HS-5 (cell line): ENCODE measurements around the gene MRPL37.
"Not testable (repeated sequence)": the region's sequence is repeated elsewhere in the genome, so short reads cannot be mapped to it uniquely, and the experiment has no call there.

ENCODE experiments used
- DNase-seq: peaks from one replicate; pipeline ENCODE4 v3.0.0-alpha.2; 2012; ENCODE audit warnings: low read depth

MRPL37 gene

DNA sequence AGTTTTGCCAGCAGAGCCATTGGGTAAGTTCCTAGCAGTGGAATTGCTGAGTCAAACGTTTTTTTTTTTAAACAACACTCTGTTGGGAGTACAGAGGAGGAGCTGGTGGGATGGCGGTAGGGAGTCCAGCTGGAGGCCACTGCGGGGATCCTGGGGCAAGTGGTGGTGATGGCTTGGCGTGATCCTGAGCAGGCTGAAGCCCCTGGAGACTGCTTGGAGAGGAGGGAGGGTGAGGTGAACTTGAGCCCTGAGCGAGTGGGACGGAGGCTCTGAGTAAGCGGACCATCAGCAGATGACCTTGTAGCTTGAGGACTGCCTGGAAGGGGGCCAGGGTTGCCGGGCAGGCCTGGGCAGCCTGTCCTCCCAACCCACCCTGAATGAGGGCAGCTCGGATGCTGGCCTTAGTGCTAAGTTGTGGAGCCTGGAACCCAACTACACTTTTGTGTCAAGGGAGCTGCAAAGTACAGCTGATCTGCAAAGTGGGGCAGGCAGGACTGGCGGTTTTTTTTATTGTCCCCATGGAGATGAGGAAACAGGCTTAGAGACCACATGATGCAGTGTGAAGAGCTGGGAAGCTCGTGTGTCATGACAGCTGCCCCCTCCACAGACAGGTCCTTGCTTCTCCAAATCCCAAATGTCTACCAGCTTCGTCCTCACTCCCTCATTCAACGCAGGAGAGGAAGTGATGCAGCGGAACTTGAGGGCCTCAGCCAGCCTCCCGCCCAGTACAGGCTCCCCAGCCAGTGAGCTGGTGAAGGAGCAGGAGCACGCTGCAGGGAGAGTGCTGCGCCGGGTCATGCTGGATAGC is 20.2 kb downstream of the MRPL37 start:
- DNase-seq: no peak

DNA sequence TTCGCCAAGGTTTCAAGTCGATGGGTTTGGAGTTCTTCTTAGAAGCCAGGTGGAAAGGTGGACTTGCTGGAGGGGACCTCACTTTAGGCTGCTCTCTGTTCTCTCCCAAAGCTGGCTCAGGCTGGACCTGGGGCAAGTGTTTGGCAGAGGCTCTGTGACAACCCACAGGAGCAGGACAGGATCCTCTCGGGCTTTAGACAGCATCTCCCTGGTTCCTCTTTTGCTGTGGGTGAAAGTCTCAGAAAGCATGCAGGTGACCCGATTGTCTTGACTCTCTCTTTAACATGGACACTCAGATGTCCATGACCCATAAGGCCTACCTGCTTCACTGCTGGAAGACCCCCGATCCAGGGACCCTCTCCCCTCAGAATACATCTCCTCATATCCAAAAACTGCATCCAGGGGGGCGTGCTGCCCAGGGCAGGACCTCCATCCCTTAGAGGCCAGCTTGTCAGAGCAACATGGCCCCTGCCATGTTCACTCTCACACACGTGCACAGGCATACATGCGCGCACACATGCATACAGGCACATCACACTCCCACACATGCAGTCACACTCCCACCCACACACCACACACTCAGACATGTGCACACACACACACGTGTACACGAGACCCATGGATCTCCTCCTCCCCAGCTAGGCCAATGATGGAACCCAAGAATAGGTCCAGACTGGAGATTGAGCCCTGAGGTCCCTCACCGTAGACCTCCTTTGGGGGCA is 21.3 kb downstream of the MRPL37 start:
- DNase-seq: no peak

DNA sequence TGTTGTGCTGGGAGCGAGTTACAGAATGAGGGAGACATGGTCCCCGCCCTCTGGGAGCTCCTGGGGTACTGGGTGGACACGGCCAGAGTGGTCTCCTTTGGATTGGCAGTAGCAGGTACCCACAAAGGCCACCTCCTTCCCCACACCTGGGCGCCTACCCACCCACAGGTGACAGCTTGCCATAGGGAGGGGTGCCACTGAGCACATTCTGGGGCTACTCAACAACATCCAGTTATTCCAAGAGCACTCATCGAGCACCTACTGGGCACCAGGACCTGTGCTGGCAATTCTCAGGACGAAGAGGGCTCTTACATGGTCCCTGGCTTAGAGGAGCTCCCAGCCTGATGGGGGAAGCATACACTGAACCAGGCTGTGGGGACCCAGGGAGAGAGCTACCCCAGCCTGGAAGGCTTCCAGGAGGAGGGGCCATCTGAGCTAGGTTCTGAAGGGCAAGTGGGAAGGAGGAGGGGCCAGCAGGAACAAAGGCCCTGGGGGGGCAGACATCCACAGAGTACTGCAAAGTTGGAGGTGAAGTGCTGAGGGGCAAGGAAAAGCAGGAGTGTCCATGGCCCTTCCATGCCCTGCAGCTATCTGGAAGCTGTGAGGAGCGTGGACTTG is 22.0 kb downstream of the MRPL37 start:
- no peak for DNase-seq

DNA sequence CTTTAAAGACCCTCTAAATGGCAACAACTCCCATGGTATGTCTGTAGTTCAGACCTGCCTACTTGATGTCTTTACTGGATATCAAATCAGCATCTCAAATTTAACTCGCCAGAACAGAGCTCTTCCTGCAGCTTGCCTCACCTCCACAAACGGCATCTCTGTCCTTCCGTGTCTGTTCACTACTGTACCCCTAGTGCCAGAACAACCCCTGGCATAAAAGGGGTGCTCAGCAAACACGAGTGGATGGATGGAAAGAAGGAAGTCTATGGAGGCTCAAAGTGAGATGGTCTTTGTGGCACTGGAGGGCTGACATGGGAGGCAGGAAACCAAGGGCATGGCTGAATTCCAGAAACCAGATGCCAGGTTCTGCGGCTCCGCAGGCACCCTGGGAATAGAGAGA is 22.7 kb downstream of the MRPL37 start:
- no peak for DNase-seq

DNA sequence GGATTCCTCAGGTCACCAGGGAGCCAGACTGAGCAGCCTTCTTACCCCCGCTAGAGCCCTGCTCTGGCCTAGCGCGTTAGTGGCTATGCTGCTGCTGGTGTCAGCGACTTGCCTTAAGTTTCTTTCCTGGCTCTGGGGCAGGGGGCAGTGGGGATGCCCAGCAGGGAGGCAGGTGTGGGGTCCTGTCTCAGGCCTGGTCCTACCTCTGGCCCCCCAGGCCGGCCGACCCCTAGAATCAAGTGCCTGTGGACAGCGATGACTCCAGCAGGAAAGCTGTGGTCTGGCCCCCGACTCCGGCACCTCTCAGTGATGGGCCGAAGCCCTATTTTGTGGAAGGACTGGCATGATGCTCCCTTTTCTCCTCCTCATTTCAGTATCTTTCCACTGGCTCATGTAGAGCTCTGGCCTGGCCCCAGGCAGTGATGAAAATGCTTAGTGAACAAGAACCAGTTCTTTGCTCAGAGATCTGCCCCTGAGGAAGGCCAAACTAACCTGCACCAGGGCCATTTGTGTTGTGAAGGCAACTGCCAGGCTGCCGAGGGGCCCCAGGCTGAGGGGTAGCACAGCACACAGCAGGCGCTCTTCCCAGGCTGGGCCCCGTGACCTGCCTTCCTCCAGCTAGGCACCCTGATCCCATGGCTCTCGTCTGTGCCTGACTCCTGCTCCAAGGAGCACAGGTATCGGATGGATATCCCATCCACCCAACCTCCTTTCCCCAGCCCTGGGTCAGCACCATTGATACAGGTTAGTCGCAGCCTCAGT is 23.7 kb downstream of the MRPL37 start:
- DNase-seq: no peak

DNA sequence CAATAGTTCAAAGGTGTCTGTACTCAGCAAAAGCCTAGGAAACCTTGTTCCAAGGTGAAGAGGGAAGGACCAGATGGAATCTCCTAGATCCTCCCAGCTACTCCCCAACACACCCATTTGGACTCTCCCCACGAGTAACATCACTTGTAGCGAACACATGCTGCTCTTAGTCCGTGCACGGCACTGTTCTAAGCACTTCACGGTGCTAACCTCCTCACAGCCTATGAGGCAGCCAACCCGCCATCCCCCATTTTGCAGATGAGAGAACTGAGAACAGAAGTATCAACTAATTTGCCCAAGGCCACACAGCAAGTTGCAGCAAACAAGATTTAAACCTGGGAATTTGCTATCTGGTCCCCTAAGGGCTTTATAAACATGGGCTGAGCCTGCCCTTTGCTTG is 24.3 kb downstream of the MRPL37 start:
- DNase-seq: no peak

DNA sequence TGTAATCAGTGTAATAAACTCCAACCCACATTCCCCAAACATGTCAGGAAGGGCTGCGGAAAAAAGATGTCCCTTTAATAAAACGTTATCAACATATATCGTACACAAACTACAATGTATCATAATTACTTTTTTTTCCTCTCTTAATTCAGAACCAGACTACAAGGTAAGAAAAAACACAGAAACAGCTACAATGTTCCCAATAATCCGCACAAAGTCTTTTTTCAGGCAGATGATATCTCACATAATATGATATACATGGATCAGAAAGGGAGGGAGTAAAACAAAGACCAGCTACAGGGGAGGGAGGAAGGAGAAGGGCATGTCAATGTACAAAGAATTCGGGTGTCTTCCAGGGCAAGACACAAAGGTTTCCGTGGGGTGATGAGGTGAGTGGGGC is 25.4 kb downstream of the MRPL37 start:
- DNase-seq: no peak

DNA sequence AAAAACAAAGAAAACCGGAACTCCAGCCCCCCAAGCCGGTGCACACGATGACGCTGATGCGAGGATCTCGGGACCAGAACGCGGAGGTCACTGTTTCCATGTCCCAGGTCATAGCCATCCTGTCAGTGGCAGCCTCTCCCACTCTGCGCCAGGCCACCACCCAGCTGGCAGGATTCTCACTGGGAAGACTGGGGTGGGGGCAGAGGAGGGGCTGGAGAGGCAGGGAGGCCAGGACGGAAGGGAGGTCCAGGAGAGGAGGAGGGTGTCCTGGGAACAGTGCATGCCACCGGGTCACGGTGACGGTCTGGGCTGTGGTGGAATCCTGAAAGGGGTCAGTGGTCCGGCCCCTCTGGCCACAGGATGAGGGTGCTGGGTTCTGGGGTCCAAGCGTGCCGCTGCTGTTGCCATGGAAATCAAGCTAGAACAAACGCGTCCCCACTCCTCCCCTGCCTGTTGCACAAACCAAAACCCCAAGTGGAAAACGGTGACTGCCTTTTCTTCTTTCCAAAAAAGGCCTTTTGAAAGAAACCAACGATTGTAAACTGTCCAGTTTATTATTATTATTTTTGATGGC is 26.1 kb downstream of the MRPL37 start:
- no peak for DNase-seq

DNA sequence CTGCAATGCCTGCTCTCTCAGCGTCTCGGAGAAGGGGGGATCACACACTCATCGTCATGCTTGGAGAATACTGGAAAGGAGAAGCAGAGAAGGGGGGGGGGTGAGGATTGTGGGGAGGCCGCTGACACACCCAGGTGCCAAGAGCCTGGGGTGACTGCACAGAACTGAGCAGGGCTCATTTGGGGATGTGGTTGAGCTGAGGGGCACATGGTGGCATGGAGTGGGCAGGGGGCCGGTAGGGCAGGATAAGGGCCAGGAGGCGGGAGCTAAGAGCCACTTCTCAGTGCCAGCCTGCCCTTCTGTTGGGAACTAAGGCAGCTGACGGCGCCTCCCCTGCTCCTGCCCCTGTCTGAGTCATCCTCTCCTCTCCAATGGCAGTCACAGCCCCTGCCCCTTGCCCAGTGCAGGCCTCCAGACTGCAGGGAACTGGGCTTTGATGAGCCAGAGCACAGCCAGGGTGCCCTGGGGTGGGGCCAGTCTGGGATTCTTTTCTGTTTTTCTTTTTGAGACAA is 27.2 kb downstream of the MRPL37 start:
- DNase-seq: no peak

DNA sequence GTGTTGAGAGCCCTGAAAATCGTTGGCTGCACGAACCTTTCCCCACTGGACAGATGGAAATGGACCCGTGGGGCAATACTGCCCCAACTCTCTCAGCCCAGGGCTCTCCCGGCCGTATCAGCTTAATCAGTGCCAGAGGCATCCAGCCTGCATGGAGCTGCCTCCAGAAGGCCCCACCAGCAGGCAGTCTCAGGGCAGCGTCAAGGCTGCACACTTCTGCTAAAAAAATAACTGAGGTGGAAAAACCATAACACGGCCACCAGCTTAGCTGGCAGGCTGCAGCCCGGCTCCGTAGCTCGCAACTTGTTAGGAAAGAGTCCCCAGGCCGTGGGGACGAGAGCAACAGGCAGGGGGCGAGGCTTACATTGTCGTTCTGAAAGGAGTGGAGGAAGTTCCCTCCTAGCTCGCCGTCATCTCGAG is 27.9 kb downstream of the MRPL37 start:
- DNase-seq: no peak

DNA sequence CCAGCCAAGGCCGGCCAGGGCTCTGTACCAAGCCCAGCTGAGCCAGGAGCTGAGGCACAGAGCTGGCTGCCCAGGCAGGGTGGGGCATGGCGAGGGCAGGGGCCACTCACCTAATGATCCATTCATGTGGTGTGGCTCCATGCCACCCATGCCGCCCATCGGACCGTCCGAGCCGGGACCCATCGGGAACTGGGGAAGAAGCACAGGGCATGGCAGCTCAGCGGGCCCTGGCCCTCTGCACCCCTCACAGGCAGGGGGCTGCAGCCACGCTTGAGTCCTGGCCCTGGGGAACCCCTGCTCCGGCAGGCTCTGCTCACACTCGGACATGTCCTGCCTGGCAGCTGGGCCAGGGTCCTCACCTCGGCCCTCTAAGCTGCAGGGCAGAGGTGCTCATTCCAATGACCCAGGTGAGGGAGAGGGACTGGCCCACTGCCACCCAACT is 28.7 kb downstream of the MRPL37 start:
- DNase-seq: no peak

DNA sequence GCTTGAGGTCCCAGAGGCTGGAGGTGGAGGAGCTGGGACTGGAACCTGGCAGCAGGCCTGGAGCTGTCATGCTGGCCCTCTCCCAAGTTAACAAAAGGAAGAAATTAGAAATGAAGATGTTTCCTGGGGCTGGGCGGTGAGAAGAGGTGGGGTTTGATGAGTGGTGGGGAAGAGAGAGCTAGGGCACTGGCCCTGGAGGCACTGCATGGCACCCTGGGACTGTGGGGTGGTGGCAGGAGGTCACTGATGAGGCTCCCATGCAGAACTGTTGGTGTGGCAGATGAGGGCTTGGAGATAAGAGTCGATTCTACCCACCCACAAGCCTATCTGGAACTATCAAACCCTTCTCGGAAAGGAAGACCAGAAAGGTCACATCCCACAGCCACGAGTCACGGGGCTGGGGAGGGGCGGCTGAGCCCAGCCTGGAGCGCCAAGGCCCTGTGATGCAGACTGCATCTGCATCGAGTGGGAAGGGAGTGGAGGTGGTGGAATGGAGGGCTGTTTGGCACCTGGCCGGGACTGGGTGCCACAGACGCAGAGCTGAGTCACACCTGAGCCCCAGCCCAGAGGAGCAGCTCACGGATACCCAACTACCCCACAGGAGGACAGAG is 29.4 kb downstream of the MRPL37 start:
- DNase-seq: peak; percentile 53

DNA sequence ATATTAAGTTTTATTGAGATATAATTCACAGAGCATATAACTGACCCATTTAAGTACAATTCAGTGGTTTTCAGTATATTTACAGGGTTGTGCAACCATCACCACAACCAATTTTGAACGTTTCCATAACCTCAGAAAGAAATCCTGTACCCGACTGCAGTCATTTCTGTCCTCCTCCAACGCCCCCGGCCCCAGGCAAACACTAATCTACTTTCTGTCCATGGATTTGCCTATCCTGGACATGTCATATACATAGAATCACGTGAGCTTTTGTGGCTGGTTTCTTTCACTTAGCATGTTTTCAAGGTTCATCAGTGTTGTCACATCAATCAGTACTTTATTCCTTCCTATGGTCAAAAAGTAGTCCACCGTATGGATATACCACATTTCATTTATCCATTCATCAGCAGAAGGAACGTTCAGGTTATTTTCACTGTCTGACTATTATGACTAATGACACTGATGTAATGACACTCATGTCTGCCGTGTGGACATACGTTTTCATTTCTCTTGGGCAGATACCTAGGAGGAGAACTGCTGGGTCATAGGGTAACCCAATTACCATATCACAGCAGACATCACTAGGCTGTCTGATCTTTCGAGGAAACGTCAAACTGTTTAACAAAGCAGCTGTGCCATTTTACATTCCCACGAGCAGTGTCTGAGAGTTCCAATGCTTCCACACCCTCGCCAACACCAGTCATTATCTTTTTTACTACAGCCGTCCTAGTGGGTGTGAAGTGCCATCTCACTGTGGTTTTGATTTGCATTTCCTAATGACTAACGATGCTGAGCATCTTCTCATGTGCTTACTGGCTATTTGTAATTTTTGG is 30.8 kb downstream of the MRPL37 start:
- no peak for DNase-seq

DNA sequence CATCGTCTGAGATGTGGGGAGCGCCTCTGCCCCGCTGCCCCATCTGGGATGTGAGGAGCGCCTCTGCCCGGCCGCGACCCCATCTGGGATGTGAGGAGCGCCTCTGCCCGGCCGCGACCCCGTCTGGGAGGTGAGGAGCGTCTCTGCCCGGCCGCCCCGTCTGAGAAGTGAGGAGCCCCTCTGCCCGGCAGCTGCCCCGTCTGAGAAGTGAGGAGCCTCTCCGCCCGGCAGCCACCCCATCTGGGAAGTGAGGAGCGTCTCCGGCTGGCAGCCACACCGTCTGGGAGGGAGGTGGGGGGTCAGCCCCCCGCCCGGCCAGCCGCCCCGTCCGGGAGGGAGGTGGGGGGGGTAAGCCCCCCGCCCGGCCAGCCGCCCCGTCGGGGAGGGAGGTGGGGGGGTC is 33.2 kb downstream of the MRPL37 start:
- DNase-seq: not testable (repeated sequence)

DNA sequence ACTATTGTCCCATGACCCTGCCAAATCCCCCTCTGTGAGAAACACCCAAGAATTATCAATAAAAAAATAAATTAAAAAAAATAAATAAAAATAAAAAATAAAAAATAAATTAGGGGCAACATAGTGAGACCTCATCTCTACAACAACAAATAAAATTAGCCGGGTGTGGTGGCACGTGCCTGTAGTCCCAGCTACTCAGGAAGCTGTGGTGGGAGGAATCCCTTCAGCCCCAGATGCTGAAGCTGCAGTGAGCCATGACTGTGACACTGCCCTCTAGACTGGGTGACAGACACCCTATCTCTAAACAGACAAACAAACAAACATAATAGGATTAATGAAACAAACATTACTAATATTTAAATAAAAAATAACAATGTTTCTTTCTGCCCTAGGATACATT is 34.3 kb downstream of the MRPL37 start:
- no peak for DNase-seq

DNA sequence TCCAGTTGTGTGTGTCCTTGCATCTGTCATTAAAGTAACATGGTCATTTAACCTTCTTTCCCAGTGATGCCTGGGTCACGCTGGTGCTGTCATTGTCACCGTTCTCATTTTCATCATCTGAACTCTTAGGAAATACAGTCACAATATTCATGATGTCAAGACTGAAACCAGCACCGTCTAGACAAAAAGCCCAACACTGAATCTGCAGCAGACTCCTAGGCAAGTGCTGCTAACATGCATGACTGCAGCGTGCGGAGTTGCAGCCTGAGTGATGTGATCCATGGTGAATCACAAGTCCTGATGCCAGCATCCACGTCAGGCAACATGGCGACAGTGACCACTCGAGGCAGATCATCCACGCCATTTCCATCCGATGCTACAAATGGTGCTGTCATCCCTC is 37.6 kb downstream of the MRPL37 start:
- DNase-seq: no peak

DNA sequence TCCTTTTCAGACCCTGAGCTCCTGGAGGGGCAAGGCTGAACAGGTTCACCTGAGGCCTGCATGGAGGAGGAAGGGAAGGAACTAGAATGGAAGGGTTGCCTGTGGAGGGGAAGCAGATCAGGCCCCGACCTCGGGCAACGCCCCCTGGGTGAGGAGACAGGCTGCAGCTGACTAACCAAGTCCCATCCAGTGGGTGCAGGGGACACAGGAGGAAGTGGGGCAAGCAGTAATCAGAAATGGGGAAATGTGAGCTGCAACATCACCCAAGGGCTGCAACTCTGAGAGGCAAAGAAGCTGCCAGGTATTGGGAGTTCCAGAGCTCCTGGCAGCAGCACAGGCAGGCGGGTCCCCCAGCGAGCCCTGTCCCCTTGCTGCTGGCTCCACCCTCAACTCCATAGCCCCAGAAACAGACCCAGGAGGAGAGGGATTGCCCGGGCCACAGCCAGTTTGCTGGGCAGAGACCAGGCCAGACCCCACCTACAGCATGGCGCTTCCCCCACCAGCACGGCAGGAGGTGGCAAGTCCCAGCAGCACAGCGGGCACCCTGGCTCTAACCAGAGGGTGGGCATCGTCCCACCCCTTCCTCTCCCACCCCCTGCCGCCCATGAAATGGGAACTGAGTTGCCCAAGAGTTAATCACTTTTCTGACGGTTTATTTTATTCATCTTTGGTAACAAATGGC is 38.5 kb downstream of the MRPL37 start:
- no peak for DNase-seq

DNA sequence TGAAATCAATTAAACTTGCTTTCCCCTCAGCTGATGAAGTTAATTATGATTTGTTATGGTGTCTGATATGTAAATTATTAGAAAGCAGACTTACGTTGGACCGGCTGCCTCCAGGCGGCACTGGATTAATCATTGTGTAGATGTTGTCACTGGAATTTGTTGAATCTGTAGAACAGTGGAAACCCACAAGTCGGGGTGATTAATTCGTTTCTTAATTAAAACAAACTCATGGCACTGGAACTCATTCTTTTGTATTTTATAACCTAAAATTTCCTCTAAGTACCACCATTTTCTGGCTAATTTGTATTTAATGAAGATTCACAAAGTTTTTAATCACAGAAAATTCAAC is 39.0 kb downstream of the MRPL37 start:
- no peak for DNase-seq

DNA sequence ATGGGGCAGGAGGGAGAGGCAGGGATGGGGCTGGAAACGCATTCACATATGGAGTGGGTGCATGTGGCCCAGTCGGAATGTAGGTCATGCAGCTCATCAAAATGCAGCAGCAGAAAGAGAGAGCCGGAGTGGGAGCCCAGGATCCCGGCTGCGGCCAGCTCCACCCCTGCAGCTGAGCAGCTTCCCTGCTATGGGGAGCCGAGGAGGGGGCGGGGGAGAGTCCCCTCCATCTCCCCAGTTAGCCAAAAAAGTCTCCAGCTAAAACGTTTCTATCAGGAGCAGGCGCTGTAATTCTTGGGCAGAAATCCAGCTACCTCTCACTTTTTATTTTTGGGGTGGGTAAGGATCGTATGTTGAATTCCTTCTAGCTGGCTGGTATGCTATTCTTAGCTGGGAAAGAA is 39.7 kb downstream of the MRPL37 start:
- DNase-seq: no peak

DNA sequence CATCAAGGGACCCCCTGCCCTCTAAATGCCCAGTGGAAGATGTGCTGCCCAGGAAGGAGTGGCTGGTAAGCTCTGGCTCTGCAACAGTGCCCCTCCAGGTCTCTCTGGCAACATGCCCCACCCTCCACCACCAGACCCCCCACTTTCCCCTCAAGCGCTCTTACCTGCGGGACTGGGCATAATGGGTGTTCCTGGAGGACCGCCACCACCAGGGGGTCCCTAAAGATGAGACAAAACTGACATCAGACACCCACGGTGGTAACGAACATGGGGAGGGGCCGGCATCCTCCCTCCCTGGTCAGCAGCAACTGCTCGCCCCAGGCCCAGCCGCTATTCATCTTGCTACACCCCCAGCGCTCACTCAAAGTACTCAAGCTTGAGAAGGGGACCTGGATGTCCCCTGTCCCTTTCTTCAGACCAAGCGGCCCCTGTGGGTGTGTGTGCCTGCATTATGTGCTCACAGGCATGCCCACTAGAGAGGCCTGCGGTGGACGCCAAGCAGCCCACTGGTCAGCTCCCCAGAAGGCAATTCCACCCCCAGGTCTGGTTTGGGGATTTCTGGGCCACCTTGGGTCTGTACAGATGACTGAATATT is 40.9 kb downstream of the MRPL37 start:
- DNase-seq: no peak
